HEK293T (cell line): ENCODE results near the gene ALOX12B.

ENCODE experiments used
- CTCF ChIA-PET: fragments of 350-600 bp; formaldehyde crosslinking; extraction: SDS; loops from one replicate; lab custom pipeline; 2021; ENCODE audit warnings: antibody characterized with exemption, inconsistent platforms; lab: Yijun Ruan, JAX
- POLR2A ChIA-PET: fragments of 350-600 bp; formaldehyde crosslinking; extraction: SDS; loops from one replicate; lab custom pipeline; 2020; ENCODE audit warnings: antibody characterized with exemption, inconsistent platforms; lab: Yijun Ruan, JAX
- DNase-seq: peaks from one replicate; pipeline ENCODE4 v3.0.0; 2012; ENCODE audit warnings: mixed read lengths; ENCODE audit errors: extremely low spot score
- ARNT ChIP-seq: fragments of 450-650 bp; IDR thresholded peaks from 2 replicates; pipeline ENCODE4 v1.6.1; 2017; ENCODE audit warnings: mild to moderate bottlenecking
- BHLHE40 ChIP-seq: fragments of 450-650 bp; IDR thresholded peaks from 2 replicates; pipeline ENCODE4 v1.6.1; 2016; ENCODE audit warnings: mild to moderate bottlenecking, moderate library complexity, borderline replicate concordance
- CTBP1 ChIP-seq: fragments of 450-650 bp; IDR thresholded peaks from 2 replicates; pipeline ENCODE4 v1.6.1; 2016; ENCODE audit warnings: borderline replicate concordance
- ELF4 ChIP-seq: fragments of 450-650 bp; IDR thresholded peaks from 2 replicates; pipeline ENCODE4 v1.6.1; 2017; ENCODE audit warnings: antibody characterized with exemption
- FOXA1 ChIP-seq: fragments of 450-650 bp; IDR thresholded peaks from 2 replicates; pipeline ENCODE4 v1.6.1; 2016; ENCODE audit warnings: mild to moderate bottlenecking
- FOXK2 ChIP-seq: fragments of 450-650 bp; IDR thresholded peaks from 2 replicates; pipeline ENCODE4 v1.6.1; 2016; ENCODE audit warnings: mild to moderate bottlenecking
- FOXM1 ChIP-seq: fragments of 450-650 bp; IDR thresholded peaks from 2 replicates; pipeline ENCODE4 v1.6.1; 2017; ENCODE audit warnings: mild to moderate bottlenecking, borderline replicate concordance
- HDGF ChIP-seq: fragments of 450-650 bp; IDR thresholded peaks from 2 replicates; pipeline ENCODE4 v1.6.1; 2017; ENCODE audit warnings: antibody characterized with exemption, borderline replicate concordance
- L3MBTL2 ChIP-seq: fragments of 450-650 bp; conservative IDR thresholded peaks from 2 replicates; pipeline ENCODE4 v1.6.1; 2016; ENCODE audit warnings: mild to moderate bottlenecking
- LEF1 ChIP-seq: fragments of 450-650 bp; IDR thresholded peaks from 2 replicates; pipeline ENCODE4 v1.6.1; 2017; ENCODE audit warnings: mild to moderate bottlenecking, borderline replicate concordance
- NFRKB ChIP-seq: fragments of 450-650 bp; IDR thresholded peaks from 2 replicates; pipeline ENCODE4 v1.6.1; 2016; ENCODE audit warnings: mild to moderate bottlenecking, moderate library complexity
- PKNOX1 ChIP-seq: fragments of 450-650 bp; IDR thresholded peaks from 2 replicates; pipeline ENCODE4 v1.6.1; 2016
- SP1 ChIP-seq: fragments of 450-650 bp; IDR thresholded peaks from 2 replicates; pipeline ENCODE4 v1.6.1; 2017
- SUZ12 ChIP-seq: fragments of 450-650 bp; IDR thresholded peaks from 2 replicates; pipeline ENCODE4 v1.6.1; 2016; ENCODE audit warnings: mild to moderate bottlenecking
- TARDBP ChIP-seq: fragments of 450-650 bp; IDR thresholded peaks from 2 replicates; pipeline ENCODE4 v1.6.1; 2016
- ZNF384 ChIP-seq: fragments of 450-650 bp; IDR thresholded peaks from 2 replicates; pipeline ENCODE4 v1.6.1; 2016

ALOX12B gene

GRCh38 chr17:8122422-8122923 is 35.0 kb upstream of the ALOX12B start:
- CTCF ChIA-PET = interaction anchor here (0.7 to 1.3 kb wide), 3 partner anchors 36 to 96 kb away, joined by 3 read pairs; no protein-coding TSS in a partner anchor
- TF ChIP-seq ARNT (no peak), SP1 (no peak), LEF1 (no peak), FOXK2 (no peak), PKNOX1 (no peak)
- POLR2A ChIA-PET = interaction anchor here (0.5 to 2.8 kb wide), 8 partner anchors 30 to 173 kb away, joined by 3 to 22 read pairs (median 4); partner anchors contain the start of genes AURKB, PER1, PFAS and SLC25A35
- DNase-seq = no peak

- ChIA-PET CTCF (interaction anchor here (0.6 to 1.3 kb wide), 7 partner anchors 35 to 132 kb away, joined by 3 to 4 read pairs (median 3); no protein-coding TSS in a partner anchor), POLR2A (interaction anchor here (0.6 to 1.0 kb wide), 3 partner anchors 35 to 64 kb away, joined by 3 to 8 read pairs (median 7); no protein-coding TSS in a partner anchor)
- no peak for TF ChIP-seq ZNF384
- no peak for TF ChIP-seq TARDBP
- TF ChIP-seq HDGF = no peak
- TF ChIP-seq SUZ12 = no peak
- TF ChIP-seq L3MBTL2 = peak; percentile 42
- no peak for DNase-seq
These were observed 34.3 kb upstream of the ALOX12B start for GRCh38 chr17:8121681-8122421.

- TF ChIP-seq CTBP1 (no peak), SP1 (no peak), HDGF (no peak), L3MBTL2 (no peak), ARNT (no peak), FOXK2 (no peak), BHLHE40 (no peak), FOXA1 (no peak), PKNOX1 (no peak), TARDBP (no peak), ZNF384 (no peak), SUZ12 (no peak), LEF1 (no peak), NFRKB (no peak), ELF4 (no peak), FOXM1 (no peak)
- no peak for DNase-seq
- ChIA-PET POLR2A (interaction anchor here (1.0 kb wide), 1 partner anchor 35 kb away, joined by 7 read pairs; no protein-coding TSS in a partner anchor), CTCF (interaction anchor here (0.6 kb wide), 1 partner anchor 132 kb away, joined by 3 read pairs; no protein-coding TSS in a partner anchor)
These were observed 33.8 kb upstream of the ALOX12B start for GRCh38 chr17:8121407-8121680.

GRCh38 chr17:8120520-8121406 is 33.2 kb upstream of the ALOX12B start:
- ChIA-PET CTCF (interaction anchor here (0.6 to 3.1 kb wide), 11 partner anchors 11 to 131 kb away, joined by 3 to 13 read pairs (median 4); no protein-coding TSS in a partner anchor), POLR2A (interaction anchor here (0.6 to 3.1 kb wide), 9 partner anchors 36 to 175 kb away, joined by 3 to 22 read pairs (median 5); partner anchors contain the start of genes AURKB, BORCS6, SLC25A35 and TMEM107)
- TF ChIP-seq ELF4 (no peak), L3MBTL2 (peak; percentile 53)
- peak; percentile 66 for DNase-seq

GRCh38 chr17:8119581-8120519 is 32.3 kb upstream of the ALOX12B start:
- CTCF ChIA-PET = interaction anchor here (0.7 to 3.1 kb wide), 24 partner anchors 10 to 289 kb away, joined by 3 to 13 read pairs (median 4); no protein-coding TSS in a partner anchor
- POLR2A ChIA-PET = interaction anchor here (0.6 to 3.1 kb wide), 15 partner anchors 20 to 176 kb away, joined by 3 to 22 read pairs (median 3); partner anchors contain the start of genes AURKB, BORCS6, CTC1 and SLC25A35
- TF ChIP-seq ZNF384 = no peak
- peak; percentile 52; the same call in 1 of the 2 replicates for TF ChIP-seq FOXM1
- no peak for TF ChIP-seq NFRKB
- TF ChIP-seq HDGF = no peak
- TF ChIP-seq PKNOX1 = peak; percentile 78
- TF ChIP-seq FOXK2 = no peak
- no peak for TF ChIP-seq CTBP1
- peak; percentile 36; the same call in 1 of the 2 replicates for TF ChIP-seq ARNT
- TF ChIP-seq FOXA1 = no peak
- TF ChIP-seq SUZ12 = no peak
- no peak for TF ChIP-seq LEF1
- 0 out of 2 replicates have a peak, but pooled peaks have one; percentile 8 for TF ChIP-seq TARDBP
- no peak for DNase-seq
